Measurements from ENCODE around the gene GSTT4.

- TF ChIP-seq CTCF (IDR thresholded peaks at IDR 0.05) (no peak), POLR2A (IDR thresholded peaks at IDR 0.05) (no peak)
Measured at GRCh38 chr22:24039046-24039445, 33.8 kb upstream of the GSTT4 start.

All from adrenal gland (tissue), 5 donors.